HEK293 (cell line): Measurements from ENCODE around the gene OBSL1.

Experiments
- GLIS1 ChIP-seq: fragments of 450-650 bp; formaldehyde crosslinking; IDR thresholded peaks from 2 replicates; pipeline ENCODE4 v1.5.1; 2016; ENCODE audit warnings: missing biosample characterization, missing genetic modification characterization
- KLF1 ChIP-seq: fragments of 450-650 bp; formaldehyde crosslinking; IDR thresholded peaks from 2 replicates; pipeline ENCODE4 v1.5.1; 2016; ENCODE audit warnings: missing biosample characterization, missing genetic modification characterization
- KLF8 ChIP-seq: fragments of 450-650 bp; formaldehyde crosslinking; IDR thresholded peaks from 2 replicates; pipeline ENCODE4 v1.5.1; 2016; ENCODE audit warnings: missing biosample characterization, missing genetic modification characterization
- MZF1 ChIP-seq: fragments of 450-650 bp; formaldehyde crosslinking; IDR thresholded peaks from 2 replicates; pipeline ENCODE4 v1.5.1; 2017; ENCODE audit warnings: missing biosample characterization, missing genetic modification characterization, borderline replicate concordance
- OSR2 ChIP-seq: fragments of 450-650 bp; formaldehyde crosslinking; IDR thresholded peaks from 2 replicates; pipeline ENCODE4 v1.5.1; 2016; ENCODE audit warnings: missing biosample characterization, missing genetic modification characterization
- PRDM2 ChIP-seq: fragments of 450-650 bp; formaldehyde crosslinking; IDR thresholded peaks from 2 replicates; pipeline ENCODE4 v1.5.1; 2016; ENCODE audit warnings: missing biosample characterization, missing genetic modification characterization, borderline replicate concordance
- SALL2 ChIP-seq: fragments of 450-650 bp; formaldehyde crosslinking; IDR thresholded peaks from 2 replicates; pipeline ENCODE4 v1.5.0; 2017; ENCODE audit warnings: missing biosample characterization, mild to moderate bottlenecking, missing genetic modification characterization, borderline replicate concordance
- TRIM28 ChIP-seq: IDR thresholded peaks from 2 replicates; pipeline ENCODE4 v1.6.1; 2011; ENCODE audit warnings: low read length, control low read depth, borderline replicate concordance
- ZBTB20 ChIP-seq: fragments of 450-650 bp; formaldehyde crosslinking; IDR thresholded peaks from 2 replicates; pipeline ENCODE4 v1.5.1; 2016; ENCODE audit warnings: missing biosample characterization, missing genetic modification characterization
- ZFP3 ChIP-seq: fragments of 450-650 bp; formaldehyde crosslinking; IDR thresholded peaks from 2 replicates; pipeline ENCODE4 v1.5.1; 2016; ENCODE audit warnings: low read depth, missing biosample characterization, missing genetic modification characterization
- ZIC2 ChIP-seq: fragments of 450-650 bp; formaldehyde crosslinking; IDR thresholded peaks from 2 replicates; pipeline ENCODE4 v1.5.1; 2016; ENCODE audit warnings: missing biosample characterization, missing genetic modification characterization
- ZNF148 ChIP-seq: fragments of 450-650 bp; formaldehyde crosslinking; IDR thresholded peaks from 2 replicates; pipeline ENCODE4 v1.5.0; 2017; ENCODE audit warnings: missing biosample characterization, missing genetic modification characterization, borderline replicate concordance
- ZNF18 ChIP-seq: fragments of 450-650 bp; formaldehyde crosslinking; IDR thresholded peaks from 2 replicates; pipeline ENCODE4 v1.5.1; 2016; ENCODE audit warnings: missing biosample characterization, missing genetic modification characterization
- ZNF202 ChIP-seq: fragments of 450-650 bp; formaldehyde crosslinking; IDR thresholded peaks from 2 replicates; pipeline ENCODE4 v1.5.1; 2016; ENCODE audit warnings: missing biosample characterization, missing genetic modification characterization, borderline replicate concordance
- ZNF211 ChIP-seq: fragments of 450-650 bp; formaldehyde crosslinking; IDR thresholded peaks from 2 replicates; pipeline ENCODE4 v1.5.1; 2016; ENCODE audit warnings: low read depth, missing biosample characterization, missing genetic modification characterization
- ZNF24 ChIP-seq: fragments of 450-650 bp; formaldehyde crosslinking; IDR thresholded peaks from 2 replicates; pipeline ENCODE4 v1.5.1; 2016; ENCODE audit warnings: missing biosample characterization, missing genetic modification characterization
- ZNF37A ChIP-seq: fragments of 450-650 bp; IDR thresholded peaks from 2 replicates; pipeline ENCODE4 v1.5.1; 2018; ENCODE audit warnings: missing biosample characterization, missing genetic modification characterization
- ZNF416 ChIP-seq: fragments of 450-650 bp; formaldehyde crosslinking; IDR thresholded peaks from 2 replicates; pipeline ENCODE4 v1.5.1; 2016; ENCODE audit warnings: missing biosample characterization, missing genetic modification characterization
- ZNF473 ChIP-seq: fragments of 450-650 bp; formaldehyde crosslinking; IDR thresholded peaks from 2 replicates; pipeline ENCODE4 v1.5.1; 2017; ENCODE audit warnings: missing biosample characterization, missing genetic modification characterization
- ZNF48 ChIP-seq: fragments of 450-650 bp; formaldehyde crosslinking; IDR thresholded peaks from 2 replicates; pipeline ENCODE4 v1.5.1; 2016; ENCODE audit warnings: missing biosample characterization, missing genetic modification characterization
- ZNF488 ChIP-seq: fragments of 450-650 bp; formaldehyde crosslinking; IDR thresholded peaks from 2 replicates; pipeline ENCODE4 v1.5.1; 2016; ENCODE audit warnings: missing biosample characterization, missing genetic modification characterization
- ZNF501 ChIP-seq: fragments of 450-650 bp; formaldehyde crosslinking; IDR thresholded peaks from 2 replicates; pipeline ENCODE4 v1.5.1; 2016; ENCODE audit warnings: missing biosample characterization, missing genetic modification characterization
- ZNF529 ChIP-seq: fragments of 450-650 bp; formaldehyde crosslinking; IDR thresholded peaks from 2 replicates; pipeline ENCODE4 v1.5.1; 2017; ENCODE audit warnings: missing genetic modification characterization, missing biosample characterization; ENCODE audit not compliant: insufficient replicate concordance
- ZNF549 ChIP-seq: fragments of 450-650 bp; IDR thresholded peaks from 2 replicates; pipeline ENCODE4 v1.5.1; 2018; ENCODE audit warnings: missing biosample characterization, missing genetic modification characterization, mild to moderate bottlenecking, inconsistent platforms, moderate library complexity
- ZNF555 ChIP-seq: fragments of 450-650 bp; formaldehyde crosslinking; conservative IDR thresholded peaks from 2 replicates; pipeline ENCODE4 v1.5.1; 2017; ENCODE audit warnings: missing biosample characterization, mild to moderate bottlenecking, missing genetic modification characterization, inconsistent platforms
- ZNF561 ChIP-seq: fragments of 450-650 bp; IDR thresholded peaks from 2 replicates; pipeline ENCODE4 v1.5.1; 2018; ENCODE audit warnings: missing biosample characterization, missing genetic modification characterization, borderline replicate concordance
- ZNF624 ChIP-seq: fragments of 450-650 bp; formaldehyde crosslinking; IDR thresholded peaks from 2 replicates; pipeline ENCODE4 v1.5.1; 2017; ENCODE audit warnings: missing biosample characterization, missing genetic modification characterization
- ZNF639 ChIP-seq: fragments of 450-650 bp; formaldehyde crosslinking; IDR thresholded peaks from 2 replicates; pipeline ENCODE4 v1.5.1; 2016; ENCODE audit warnings: missing biosample characterization, missing genetic modification characterization
- ZNF791 ChIP-seq: fragments of 450-650 bp; formaldehyde crosslinking; IDR thresholded peaks from 2 replicates; pipeline ENCODE4 v1.5.1; 2016; ENCODE audit warnings: missing biosample characterization, missing genetic modification characterization

Gene OBSL1

GRCh38 chr2:219541611-219542180, 29.6 kb downstream of the OBSL1 start (continued):
- no peak for TF ChIP-seq ZNF488 (tag by site-specific recombination)
- no peak for TF ChIP-seq ZNF791 (tag by site-specific recombination)
- peak; percentile 59; the same call in 1 of the 2 replicates for TF ChIP-seq ZNF639 (tag by site-specific recombination)
- TF ChIP-seq MZF1 (tag by site-specific recombination): no peak
- 0 out of 2 replicates have a peak, but pooled peaks have one; percentile 50 for TF ChIP-seq ZNF24 (tag by site-specific recombination)
- peak; percentile 70; the same call in 1 of the 2 replicates for TF ChIP-seq PRDM2 (tag by site-specific recombination)
- no peak for TF ChIP-seq KLF1 (tag by site-specific recombination)
- TF ChIP-seq KLF8 (tag by site-specific recombination): no peak; the same call in 1 of the 2 replicates
- TF ChIP-seq ZBTB20 (tag by site-specific recombination): peak; percentile 51; the same call in 1 of the 2 replicates
- no peak for TF ChIP-seq ZNF561 (tag by site-specific recombination)
- TF ChIP-seq ZNF501 (tag by site-specific recombination): peak; percentile 96
- no peak for TF ChIP-seq ZNF211 (tag by site-specific recombination)
- TF ChIP-seq ZNF416 (tag by site-specific recombination): no peak
- no peak for TF ChIP-seq ZNF18 (tag by site-specific recombination)
- TF ChIP-seq ZNF148 (tag by site-specific recombination): no peak
- no peak for TF ChIP-seq ZNF549 (tag by site-specific recombination)
- TF ChIP-seq ZIC2 (tag by site-specific recombination): 0 out of 2 replicates have a peak, but pooled peaks have one; percentile 25
- TF ChIP-seq SALL2: no peak
- 0 out of 2 replicates have a peak, but pooled peaks have one; percentile 29 for TF ChIP-seq GLIS1
- no peak for TF ChIP-seq TRIM28
- no peak for TF ChIP-seq ZNF202 (tag by site-specific recombination)
- TF ChIP-seq ZNF555 (tag by site-specific recombination): no peak
- no peak for TF ChIP-seq ZNF624 (tag by site-specific recombination)
- no peak for TF ChIP-seq ZNF37A (tag by site-specific recombination)
- no peak for TF ChIP-seq ZNF473
- TF ChIP-seq ZNF529: no peak
- peak; percentile 35 for TF ChIP-seq OSR2 (tag by site-specific recombination)
- no peak for TF ChIP-seq ZFP3
- no peak for TF ChIP-seq ZNF48 (tag by site-specific recombination)
